ENCODE results near the gene TREM1. TPM values are rescaled to one million over a fixed set of nuclear protein-coding genes. Genes with fewer than 3 reads are reported as not detected.

Gene TREM1
- polyA plus RNA-seq, 1 donor (not counting 4 experiments of a cell fraction or from before 2014, with no cell fraction given), result not detected

GRCh38 chr6:41255110-41255509 is 31.4 kb downstream of the TREM1 start:
- no peaks in the 10 kb centered on the region for H4K20me1 ChIP-seq (ENCODE audit: control insufficient read depth, extremely low read depth, insufficient read depth, low read length)
- H3K27me3 ChIP-seq (ENCODE audit: control insufficient read depth, extremely low read depth, insufficient read depth, low read length), result peaks cover 16% of the 10 kb centered on the region
- no peak overlapping the region for H3K4me2 ChIP-seq (ENCODE audit: control insufficient read depth, extremely low read depth, insufficient read depth, low read depth, low read length)
- no peak overlapping the region for H3K27ac ChIP-seq (ENCODE audit: control insufficient read depth, insufficient read depth, low read length)
- no peaks in the 10 kb centered on the region for H3K79me2 ChIP-seq (ENCODE audit: control insufficient read depth, insufficient read depth, low read length)
- H3K9ac ChIP-seq (ENCODE audit: control insufficient read depth, extremely low read depth, insufficient read depth, low read length), result no peak overlapping the region
- H2AFZ ChIP-seq (ENCODE audit: control insufficient read depth, low read length), result no peak overlapping the region
- no peaks in the 10 kb centered on the region for H3K4me1 ChIP-seq (ENCODE audit: control insufficient read depth, extremely low read depth, insufficient read depth, low read length)
- H3K9me1 ChIP-seq (ENCODE audit: control insufficient read depth, extremely low read depth, insufficient read depth, low read length), result no peaks in the 10 kb centered on the region
- no peaks in the 10 kb centered on the region for H3K9me3 ChIP-seq (ENCODE audit: control insufficient read depth, low read depth, low read length)
- no peaks in the 10 kb centered on the region for H3K36me3 ChIP-seq (ENCODE audit: control insufficient read depth in 2 of 2, extremely low read depth in 1 of 2, insufficient read depth in 2 of 2, low read length in 2 of 2)
- dilution Hi-C loops (cut with MboI; ENCODE audit: extremely low pct_ligation_motif_present, low sequenced_read_pairs), result no loop called here
- no peak for FAIRE-seq
- DNase-seq (ENCODE audit: low read depth, low spot score), result no peak
- H3K4me3 ChIP-seq (ENCODE audit: control insufficient read depth in 2 of 3, extremely low read depth in 1 of 3, insufficient read depth in 2 of 3, low read depth in 1 of 3, low read length in 3 of 3), result no peak overlapping the region
- TF ChIP-seq, protein P1, sequence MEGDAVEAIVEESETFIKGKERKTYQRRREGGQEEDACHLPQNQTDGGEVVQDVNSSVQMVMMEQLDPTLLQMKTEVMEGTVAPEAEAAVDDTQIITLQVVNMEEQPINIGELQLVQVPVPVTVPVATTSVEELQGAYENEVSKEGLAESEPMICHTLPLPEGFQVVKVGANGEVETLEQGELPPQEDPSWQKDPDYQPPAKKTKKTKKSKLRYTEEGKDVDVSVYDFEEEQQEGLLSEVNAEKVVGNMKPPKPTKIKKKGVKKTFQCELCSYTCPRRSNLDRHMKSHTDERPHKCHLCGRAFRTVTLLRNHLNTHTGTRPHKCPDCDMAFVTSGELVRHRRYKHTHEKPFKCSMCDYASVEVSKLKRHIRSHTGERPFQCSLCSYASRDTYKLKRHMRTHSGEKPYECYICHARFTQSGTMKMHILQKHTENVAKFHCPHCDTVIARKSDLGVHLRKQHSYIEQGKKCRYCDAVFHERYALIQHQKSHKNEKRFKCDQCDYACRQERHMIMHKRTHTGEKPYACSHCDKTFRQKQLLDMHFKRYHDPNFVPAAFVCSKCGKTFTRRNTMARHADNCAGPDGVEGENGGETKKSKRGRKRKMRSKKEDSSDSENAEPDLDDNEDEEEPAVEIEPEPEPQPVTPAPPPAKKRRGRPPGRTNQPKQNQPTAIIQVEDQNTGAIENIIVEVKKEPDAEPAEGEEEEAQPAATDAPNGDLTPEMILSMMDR (optimal IDR thresholded peaks at IDR 0.05 in 1 of 3, IDR thresholded peaks at IDR 0.05 in 1 of 3, conservative IDR thresholded peaks at IDR 0.05 in 1 of 3; ENCODE audit: extremely low read depth in 1 of 3, insufficient read depth in 2 of 3, low read length in 3 of 3), result no peak
- TF ChIP-seq EZH2 (IDR thresholded peaks at IDR 0.05; ENCODE audit: low read length), result no peak

DNA sequence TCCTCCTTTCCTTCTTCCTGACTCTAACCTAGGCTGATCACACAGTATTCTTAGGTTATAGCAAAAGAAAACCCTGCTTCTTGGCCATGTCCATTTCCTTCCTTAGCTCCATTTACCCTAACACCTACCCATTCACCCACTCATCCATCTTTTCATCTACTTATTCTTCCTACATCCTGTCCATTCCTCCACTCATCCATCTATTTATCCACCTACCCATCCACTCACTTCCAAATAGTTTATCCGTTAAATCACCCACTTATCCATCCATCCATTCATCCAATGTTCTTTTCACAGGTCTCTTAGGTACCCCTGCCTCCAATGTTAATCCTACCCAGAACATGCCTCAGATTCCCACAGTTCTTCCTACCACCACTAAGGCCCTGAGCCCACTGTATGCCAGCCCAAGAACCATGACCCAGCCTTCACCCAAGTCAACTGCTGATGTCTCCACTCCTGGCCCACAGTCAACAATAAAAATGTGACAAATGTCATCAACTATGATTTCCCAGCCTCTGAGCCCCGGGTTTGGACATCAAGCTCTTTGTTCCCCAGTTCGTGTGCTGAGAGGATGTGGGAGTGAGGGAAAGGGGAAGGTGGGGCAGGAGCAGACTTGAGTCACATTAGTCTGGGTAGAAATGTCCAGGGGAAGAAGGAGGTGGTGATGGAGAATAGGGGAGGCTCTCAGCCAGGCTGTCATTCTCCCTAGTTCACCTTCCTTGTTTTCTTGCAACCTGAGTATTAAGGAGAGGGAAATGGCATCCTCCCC is 33.9 kb downstream of the TREM1 start:
- dilution Hi-C loops (cut with MboI; ENCODE audit: extremely low pct_ligation_motif_present, low sequenced_read_pairs), result no loop called here
- Histone ChIP-seq H3K9me1 (ENCODE audit: control insufficient read depth, extremely low read depth, insufficient read depth, low read length) (no peaks in the 10 kb centered on the region), H2AFZ (ENCODE audit: control insufficient read depth, low read length) (no peak overlapping the region), H3K79me2 (ENCODE audit: control insufficient read depth, insufficient read depth, low read length) (no peaks in the 10 kb centered on the region), H3K36me3 (ENCODE audit: control insufficient read depth in 2 of 2, extremely low read depth in 1 of 2, insufficient read depth in 2 of 2, low read length in 2 of 2) (no peaks in the 10 kb centered on the region), H3K4me3 (ENCODE audit: control insufficient read depth in 2 of 3, extremely low read depth in 1 of 3, insufficient read depth in 2 of 3, low read depth in 1 of 3, low read length in 3 of 3) (no peak overlapping the region), H3K27ac (ENCODE audit: control insufficient read depth, insufficient read depth, low read length) (no peak overlapping the region), H3K27me3 (ENCODE audit: control insufficient read depth, extremely low read depth, insufficient read depth, low read length) (peaks cover 16% of the 10 kb centered on the region), H3K9me3 (ENCODE audit: control insufficient read depth, low read depth, low read length) (no peaks in the 10 kb centered on the region), H3K4me1 (ENCODE audit: control insufficient read depth, extremely low read depth, insufficient read depth, low read length) (no peaks in the 10 kb centered on the region), H3K9ac (ENCODE audit: control insufficient read depth, extremely low read depth, insufficient read depth, low read length) (no peak overlapping the region), H3K4me2 (ENCODE audit: control insufficient read depth, extremely low read depth, insufficient read depth, low read depth, low read length) (no peak overlapping the region), H4K20me1 (ENCODE audit: control insufficient read depth, extremely low read depth, insufficient read depth, low read length) (no peaks in the 10 kb centered on the region)
- FAIRE-seq (no peak), DNase-seq (ENCODE audit: low read depth, low spot score) (no peak)
- TF ChIP-seq, protein P1 (optimal IDR thresholded peaks at IDR 0.05 in 1 of 3, IDR thresholded peaks at IDR 0.05 in 1 of 3, conservative IDR thresholded peaks at IDR 0.05 in 1 of 3; ENCODE audit: extremely low read depth in 1 of 3, insufficient read depth in 2 of 3, low read length in 3 of 3), result no peak
- no peak for TF ChIP-seq EZH2 (IDR thresholded peaks at IDR 0.05; ENCODE audit: low read length)
